Activated CD8-positive, alpha-beta memory T cell treated with anti-CD3 and anti-CD28 coated beads, Interleukin-2, amount 10 ng/mL, durations not matched to agents 7 days and 5 days (primary cell): ENCODE results near the gene MTX1. TPM values are rescaled to one million over a fixed set of nuclear protein-coding genes. Genes with fewer than 3 reads are reported as not detected.

Experiments used
- ATAC-seq: fragments of 150-1000 bp; cut with Tn5 transposase; one replicate; pipeline ENCODE4 v1.10.0; 2021; ENCODE audit warnings: moderate library complexity
- CTCF ChIA-PET: fragments of 350-600 bp; sonication (Branson Sonifier 250); formaldehyde crosslinking; loops from one replicate; lab custom pipeline; 2021; ENCODE audit warnings: antibody characterized with exemption; lab: Charles Lee
- DNase-seq: peaks from one replicate; pipeline ENCODE4 v3.0.0-alpha.2; 2020
- H3K27ac Mint-ChIP-seq: one replicate; pipeline ENCODE4 v1.8.0; 2021; ENCODE audit warnings: mild to moderate bottlenecking, mixed read lengths
- H3K27me3 Mint-ChIP-seq: one replicate; pipeline ENCODE4 v1.8.0; 2021; ENCODE audit warnings: mixed read lengths
- H3K36me3 Mint-ChIP-seq: one replicate; pipeline ENCODE4 v1.8.0; 2021; ENCODE audit warnings: mild to moderate bottlenecking, mixed read lengths
- H3K4me1 Mint-ChIP-seq: one replicate; pipeline ENCODE4 v1.8.0; 2021; ENCODE audit warnings: mixed read lengths
- H3K4me3 Mint-ChIP-seq: one replicate; pipeline ENCODE4 v1.8.0; 2021; ENCODE audit warnings: mild to moderate bottlenecking, moderate library complexity, mixed read lengths
- H3K9me3 Mint-ChIP-seq: one replicate; pipeline ENCODE4 v1.8.0; 2022; ENCODE audit warnings: low read depth, mixed read lengths
- total RNA-seq, 2 experiments: library from RNA; stranded (reverse); gene quantifications; one replicate each; pipeline ENCODE4 v1.2.3, GENCODE V29; 2021

Gene MTX1
- total RNA-seq, 2 experiments from 2014 or later = 39.0 to 48.6 TPM

GRCh38 chr1:155170101-155170785 is 38.3 kb upstream of the MTX1 start:
- no peak overlapping the region for H3K27ac Mint-ChIP-seq
- no peak overlapping the region for H3K4me3 Mint-ChIP-seq

GRCh38 chr1:155170806-155171205 is 37.7 kb upstream of the MTX1 start:
- H3K4me3 Mint-ChIP-seq = no peak overlapping the region
- peak; percentile 38 for DNase-seq
- no peaks in the 10 kb centered on the region for H3K27me3 Mint-ChIP-seq
- H3K36me3 Mint-ChIP-seq = peaks cover 8% of the 10 kb centered on the region
- CTCF ChIA-PET = interaction anchor here (0.7 to 13.0 kb wide), 5 partner anchors 22 to 86 kb away, joined by 3 to 295 read pairs (median 117); no protein-coding TSS in a partner anchor
- H3K4me1 Mint-ChIP-seq = peaks cover 47% of the 10 kb centered on the region
- no peak for ATAC-seq
- no peak overlapping the region for H3K27ac Mint-ChIP-seq
- no peaks in the 10 kb centered on the region for H3K9me3 Mint-ChIP-seq

More at GRCh38 chr1:155170101-155170785, 38.3 kb upstream of the MTX1 start:
- no peaks in the 10 kb centered on the region for H3K9me3 Mint-ChIP-seq
- ATAC-seq = no peak
- no peaks in the 10 kb centered on the region for H3K27me3 Mint-ChIP-seq
- peaks cover 8% of the 10 kb centered on the region for H3K36me3 Mint-ChIP-seq
- H3K4me1 Mint-ChIP-seq = peaks cover 41% of the 10 kb centered on the region
- DNase-seq = peak; percentile 29
- CTCF ChIA-PET = interaction anchor here (1.2 to 13.0 kb wide), 6 partner anchors 23 to 106 kb away, joined by 3 to 295 read pairs (median 90); no protein-coding TSS in a partner anchor

- Mint-ChIP-seq H3K27ac (peak overlapping the region; percentile 90), H3K4me1 (peaks cover 56% of the 10 kb centered on the region), H3K4me3 (peak overlapping the region; percentile 82), H3K9me3 (no peaks in the 10 kb centered on the region), H3K27me3 (no peaks in the 10 kb centered on the region), H3K36me3 (peaks cover 8% of the 10 kb centered on the region)
- CTCF ChIA-PET = interaction anchor here (0.7 to 13.0 kb wide), 38 partner anchors 10 to 1623 kb away, joined by 3 to 295 read pairs (median 6); partner anchors contain the start of genes ADAM15, DPM3, EFNA4 and LMNA
- DNase-seq (peak; percentile 38), ATAC-seq (peak; percentile 32)
These were observed 36.4 kb upstream of the MTX1 start for GRCh38 chr1:155171836-155172731.

- peak within 1 kb of the TSS; percentile 82 for H3K4me3 Mint-ChIP-seq
- no peaks in the 10 kb centered on the region for H3K27me3 Mint-ChIP-seq
- peaks cover 51% of the 10 kb centered on the region for H3K4me1 Mint-ChIP-seq
- CTCF ChIA-PET = interaction anchor here (0.6 to 13.0 kb wide), 52 partner anchors 8 to 1622 kb away, joined by 3 to 295 read pairs (median 4); partner anchors contain the start of genes ADAM15, DPM3, EFNA4 and FLAD1
- peaks cover 10% of the 10 kb centered on the region for H3K36me3 Mint-ChIP-seq
- ATAC-seq (peak; percentile 84), DNase-seq (peak; percentile 98)
- peak within 1 kb of the TSS; percentile 90 for H3K27ac Mint-ChIP-seq
- no peaks in the 10 kb centered on the region for H3K9me3 Mint-ChIP-seq
These were observed 35.6 kb upstream of the MTX1 start, which contains the start of gene KRTCAP2 for GRCh38 chr1:155172732-155173477. Gene KRTCAP2, minus strand, starts transcription at chr1:155173304. Its CDS starts 80 bp downstream, at chr1:155173224.

GRCh38 chr1:155173478-155174323 is 34.8 kb upstream of the MTX1 start, which contains the start of gene TRIM46:
Gene TRIM46, plus strand, starts transcription at chr1:155173849. Its CDS starts 118 bp downstream, at chr1:155173967.
- ATAC-seq (peak; percentile 50), DNase-seq (peak; percentile 85)
- Mint-ChIP-seq H3K27me3 (no peaks in the 10 kb centered on the region), H3K4me1 (peaks cover 50% of the 10 kb centered on the region), H3K9me3 (no peaks in the 10 kb centered on the region), H3K36me3 (peaks cover 13% of the 10 kb centered on the region), H3K4me3 (peak within 1 kb of the TSS; percentile 82), H3K27ac (peak within 1 kb of the TSS; percentile 90)
- CTCF ChIA-PET = interaction anchor here (0.7 to 13.0 kb wide), 40 partner anchors 9 to 218 kb away, joined by 3 to 295 read pairs (median 6); partner anchors contain the start of genes ADAM15, DPM3, EFNA4 and MTX1

- no peaks in the 10 kb centered on the region for H3K27me3 Mint-ChIP-seq
- peaks cover 50% of the 10 kb centered on the region for H3K4me1 Mint-ChIP-seq
- peak overlapping the region; percentile 90 for H3K27ac Mint-ChIP-seq
- peak overlapping the region; percentile 82 for H3K4me3 Mint-ChIP-seq
- ATAC-seq (no peak), DNase-seq (peak; percentile 80)
- H3K9me3 Mint-ChIP-seq = no peaks in the 10 kb centered on the region
- peaks cover 14% of the 10 kb centered on the region for H3K36me3 Mint-ChIP-seq
- CTCF ChIA-PET = interaction anchor here (0.9 to 13.0 kb wide), 12 partner anchors 10 to 113 kb away, joined by 3 to 295 read pairs (median 10); partner anchors contain the start of genes DPM3, MTX1 and THBS3
These were observed 33.9 kb upstream of the MTX1 start for GRCh38 chr1:155174324-155175280.

GRCh38 chr1:155175281-155175926 is 33.1 kb upstream of the MTX1 start:
- peaks cover 48% of the 10 kb centered on the region for H3K4me1 Mint-ChIP-seq
- DNase-seq = peak; percentile 41
- H3K9me3 Mint-ChIP-seq = no peaks in the 10 kb centered on the region
- H3K4me3 Mint-ChIP-seq = peak overlapping the region; percentile 82
- no peaks in the 10 kb centered on the region for H3K27me3 Mint-ChIP-seq
- CTCF ChIA-PET = interaction anchor here (0.7 to 13.0 kb wide), 13 partner anchors 9 to 114 kb away, joined by 3 to 295 read pairs (median 8); partner anchors contain the start of genes DPM3, MTX1 and THBS3
- H3K27ac Mint-ChIP-seq = peak overlapping the region; percentile 66
- H3K36me3 Mint-ChIP-seq = peaks cover 13% of the 10 kb centered on the region
- ATAC-seq = no peak

GRCh38 chr1:155175927-155176371 is 32.5 kb upstream of the MTX1 start:
- peaks cover 13% of the 10 kb centered on the region for H3K36me3 Mint-ChIP-seq
- no peak overlapping the region for H3K4me3 Mint-ChIP-seq
- H3K27ac Mint-ChIP-seq = peak overlapping the region; percentile 72
- CTCF ChIA-PET = interaction anchor here (0.7 to 13.0 kb wide), 10 partner anchors 9 to 90 kb away, joined by 3 to 295 read pairs (median 15); partner anchors contain the start of genes MTX1 and THBS3
- DNase-seq (peak; percentile 56), ATAC-seq (no peak)
- peaks cover 47% of the 10 kb centered on the region for H3K4me1 Mint-ChIP-seq
- no peaks in the 10 kb centered on the region for H3K9me3 Mint-ChIP-seq
- no peaks in the 10 kb centered on the region for H3K27me3 Mint-ChIP-seq

- Mint-ChIP-seq H3K27me3 (no peaks in the 10 kb centered on the region), H3K36me3 (peaks cover 16% of the 10 kb centered on the region), H3K9me3 (no peaks in the 10 kb centered on the region), H3K4me1 (peaks cover 47% of the 10 kb centered on the region), H3K4me3 (peak overlapping the region; percentile 16), H3K27ac (peak overlapping the region; percentile 72)
- CTCF ChIA-PET = interaction anchor here (0.7 to 13.0 kb wide), 19 partner anchors 8 to 416 kb away, joined by 3 to 295 read pairs (median 4); partner anchors contain the start of genes FDPS, MTX1 and THBS3
- ATAC-seq (peak; percentile 27), DNase-seq (peak; percentile 89)
These were observed 31.9 kb upstream of the MTX1 start for GRCh38 chr1:155176544-155177071.
